ENCODE results near the gene IARS2. TPM values are rescaled to one million over a fixed set of nuclear protein-coding genes. Genes with fewer than 3 reads are reported as not detected.

IARS2 gene
- total and polyA plus RNA-seq, 2 donors (not counting 1 experiment from before 2014, with no cell fraction given) = 8.8 to 35.6 TPM

DNA sequence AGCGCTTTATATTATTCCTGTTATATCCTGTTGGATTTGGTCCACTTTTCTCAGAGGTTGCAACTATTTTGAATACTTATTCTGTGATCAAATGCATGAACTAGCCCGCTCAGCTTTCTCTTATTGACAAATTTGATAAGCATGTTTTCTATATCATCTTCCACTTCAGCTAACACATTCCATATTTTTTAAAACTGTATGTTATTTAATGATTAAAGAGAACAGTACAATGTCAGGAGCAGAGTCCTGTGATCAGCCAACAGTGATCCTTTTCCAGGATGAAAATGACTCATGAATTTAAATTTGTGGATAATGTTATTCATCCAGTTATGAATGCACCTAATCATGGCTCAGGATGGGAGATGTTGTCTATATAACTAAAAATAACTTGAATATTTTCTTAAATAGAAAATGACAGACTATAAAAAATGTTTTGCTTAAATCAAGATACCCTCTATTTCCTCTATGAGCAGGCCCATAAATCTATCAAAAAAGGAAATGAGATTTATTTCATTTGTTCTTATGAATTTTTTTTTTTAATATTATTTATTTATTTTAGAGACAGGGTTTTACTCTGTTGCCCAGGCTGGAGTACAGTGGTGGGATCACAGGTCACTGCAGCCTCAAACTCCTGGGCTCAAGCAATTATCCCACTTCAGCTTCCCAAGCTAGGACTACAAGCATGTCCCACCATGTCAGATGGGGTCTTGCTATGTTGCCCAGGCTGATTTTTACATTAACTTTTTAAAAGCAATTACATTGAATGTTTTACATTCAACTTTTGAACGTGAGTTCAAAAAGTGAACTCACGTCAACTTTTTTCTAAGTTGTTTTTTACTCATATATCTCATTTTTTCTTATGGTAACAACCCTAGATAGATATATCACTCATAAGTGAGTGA is 16.8 kb upstream of the IARS2 start:
- Mint-ChIP-seq H3K4me3 (no peak overlapping the region), H3K9me3 (ENCODE audit: insufficient read depth) (no peaks in the 10 kb centered on the region), H3K27me3 (no peaks in the 10 kb centered on the region), H3K27ac (no peak overlapping the region), H3K4me1 (no peaks in the 10 kb centered on the region)
- no peak overlapping the region for H2AFZ ChIP-seq (ENCODE audit: insufficient read depth, low read depth, low read length, poor library complexity, severe bottlenecking)
- WGBS (ENCODE audit: insufficient coverage) = no CpG with 5 or more reads among the region's 4 CpGs
- no peak overlapping the region for H3K4me2 ChIP-seq (replicated peaks; ENCODE audit: low read depth, low read length, poor library complexity, severe bottlenecking)
- TF ChIP-seq EZH2 (IDR thresholded peaks at IDR 0.05; ENCODE audit: borderline replicate concordance, insufficient read depth, low read depth, low read length, poor library complexity, severe bottlenecking) = no peak
- TF ChIP-seq, protein P1, sequence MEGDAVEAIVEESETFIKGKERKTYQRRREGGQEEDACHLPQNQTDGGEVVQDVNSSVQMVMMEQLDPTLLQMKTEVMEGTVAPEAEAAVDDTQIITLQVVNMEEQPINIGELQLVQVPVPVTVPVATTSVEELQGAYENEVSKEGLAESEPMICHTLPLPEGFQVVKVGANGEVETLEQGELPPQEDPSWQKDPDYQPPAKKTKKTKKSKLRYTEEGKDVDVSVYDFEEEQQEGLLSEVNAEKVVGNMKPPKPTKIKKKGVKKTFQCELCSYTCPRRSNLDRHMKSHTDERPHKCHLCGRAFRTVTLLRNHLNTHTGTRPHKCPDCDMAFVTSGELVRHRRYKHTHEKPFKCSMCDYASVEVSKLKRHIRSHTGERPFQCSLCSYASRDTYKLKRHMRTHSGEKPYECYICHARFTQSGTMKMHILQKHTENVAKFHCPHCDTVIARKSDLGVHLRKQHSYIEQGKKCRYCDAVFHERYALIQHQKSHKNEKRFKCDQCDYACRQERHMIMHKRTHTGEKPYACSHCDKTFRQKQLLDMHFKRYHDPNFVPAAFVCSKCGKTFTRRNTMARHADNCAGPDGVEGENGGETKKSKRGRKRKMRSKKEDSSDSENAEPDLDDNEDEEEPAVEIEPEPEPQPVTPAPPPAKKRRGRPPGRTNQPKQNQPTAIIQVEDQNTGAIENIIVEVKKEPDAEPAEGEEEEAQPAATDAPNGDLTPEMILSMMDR (IDR thresholded peaks at IDR 0.05) = no peak
- H3K4me3 ChIP-seq (ENCODE audit: control extremely low read depth in 1 of 5, extremely low read depth in 1 of 5, insufficient read depth in 1 of 5, low read depth in 2 of 5, low read length in 4 of 5) = no peak overlapping the region
- H3K27me3 ChIP-seq (replicated peaks in 1 of 4; ENCODE audit: control extremely low read depth in 1 of 4, control insufficient read depth in 3 of 4, insufficient read depth in 4 of 4, low read length in 3 of 4) = no peaks in the 10 kb centered on the region
- DNase-seq (no peak), ATAC-seq (ENCODE audit: low read depth) (no peak)
- ChIA-PET CTCF (no interaction called here), POLR2A (no interaction called here)
- H4K20me1 ChIP-seq (ENCODE audit: control insufficient read depth, insufficient read depth, low read length, poor library complexity, severe bottlenecking) = no peaks in the 10 kb centered on the region
- peaks cover 23% of the 10 kb centered on the region for H3K79me2 ChIP-seq (ENCODE audit: control insufficient read depth, insufficient read depth, low read length)
- H3K4me1 ChIP-seq (ENCODE audit: control insufficient read depth in 2 of 2, insufficient read depth in 2 of 2, low read length in 2 of 2) = no peaks in the 10 kb centered on the region
- H3K9me3 ChIP-seq (ENCODE audit: control extremely low read depth in 1 of 3, control insufficient read depth in 2 of 3, insufficient read depth in 1 of 3, low read length in 2 of 3) = no peaks in the 10 kb centered on the region
- no peak overlapping the region for H3K27ac ChIP-seq (ENCODE audit: low read length in 2 of 2)
- peaks cover 3 to 27% of the 10 kb centered on the region in 2 experiments for H3K36me3 ChIP-seq (replicated peaks in 1 of 2; ENCODE audit: control extremely low read depth in 1 of 2, control insufficient read depth in 1 of 2, extremely low read depth in 1 of 2, insufficient read depth in 2 of 2, low read length in 1 of 2)
- intact Hi-C loops (cut with micrococcal nuclease) = no loop called here
- H3K9ac ChIP-seq (ENCODE audit: low read length) = no peak overlapping the region

DNA sequence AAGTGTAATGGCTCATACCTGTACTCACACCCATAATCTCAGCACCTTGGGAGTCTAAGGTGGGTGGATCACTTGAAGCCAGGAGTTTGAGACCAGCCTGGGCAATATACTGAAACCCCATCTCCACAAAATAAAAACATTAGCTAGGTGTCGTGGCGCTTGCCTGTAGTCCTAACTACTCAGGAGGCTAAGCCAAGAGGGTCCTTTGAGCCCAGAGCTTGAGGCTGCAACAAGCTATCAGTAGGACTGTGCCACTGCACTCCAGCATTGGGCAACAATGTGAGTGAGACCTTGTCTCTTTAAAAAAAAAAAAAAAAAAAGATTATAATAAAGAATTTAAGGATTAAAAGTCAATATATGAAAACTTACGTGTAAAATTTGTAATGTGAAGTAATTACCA is 16.0 kb upstream of the IARS2 start:
- POLR2A ChIA-PET = no interaction called here
- H3K36me3 ChIP-seq (replicated peaks in 1 of 2; ENCODE audit: control extremely low read depth in 1 of 2, control insufficient read depth in 1 of 2, extremely low read depth in 1 of 2, insufficient read depth in 2 of 2, low read length in 1 of 2) = peaks cover 2 to 20% of the 10 kb centered on the region in 2 experiments

More for the DNA sequence above, 16.0 kb upstream of the IARS2 start:
- Mint-ChIP-seq H3K4me3 (no peak overlapping the region), H3K9me3 (ENCODE audit: insufficient read depth) (no peaks in the 10 kb centered on the region), H3K4me1 (no peaks in the 10 kb centered on the region), H3K27ac (no peak overlapping the region), H3K27me3 (no peaks in the 10 kb centered on the region)
- Histone ChIP-seq H4K20me1 (ENCODE audit: control insufficient read depth, insufficient read depth, low read length, poor library complexity, severe bottlenecking) (no peaks in the 10 kb centered on the region), H2AFZ (ENCODE audit: insufficient read depth, low read depth, low read length, poor library complexity, severe bottlenecking) (no peak overlapping the region), H3K27ac (ENCODE audit: low read length in 2 of 2) (no peak overlapping the region), H3K9me3 (ENCODE audit: control extremely low read depth in 1 of 3, control insufficient read depth in 2 of 3, insufficient read depth in 1 of 3, low read length in 2 of 3) (no peaks in the 10 kb centered on the region), H3K79me2 (ENCODE audit: control insufficient read depth, insufficient read depth, low read length) (peaks cover 30% of the 10 kb centered on the region), H3K9ac (ENCODE audit: low read length) (no peak overlapping the region), H3K27me3 (replicated peaks in 1 of 4; ENCODE audit: control extremely low read depth in 1 of 4, control insufficient read depth in 3 of 4, insufficient read depth in 4 of 4, low read length in 3 of 4) (no peaks in the 10 kb centered on the region), H3K4me1 (ENCODE audit: control insufficient read depth in 2 of 2, insufficient read depth in 2 of 2, low read length in 2 of 2) (no peaks in the 10 kb centered on the region), H3K4me3 (ENCODE audit: control extremely low read depth in 1 of 5, extremely low read depth in 1 of 5, insufficient read depth in 1 of 5, low read depth in 2 of 5, low read length in 4 of 5) (no peak overlapping the region), H3K4me2 (replicated peaks; ENCODE audit: low read depth, low read length, poor library complexity, severe bottlenecking) (no peak overlapping the region)
- TF ChIP-seq, protein P1 (IDR thresholded peaks at IDR 0.05) = no peak
- TF ChIP-seq EZH2 (IDR thresholded peaks at IDR 0.05; ENCODE audit: borderline replicate concordance, insufficient read depth, low read depth, low read length, poor library complexity, severe bottlenecking) = no peak
- WGBS (ENCODE audit: insufficient coverage) = 100% methylated on average over 2 of the region's 3 CpGs
- CTCF ChIA-PET = no interaction called here
- intact Hi-C loops (cut with micrococcal nuclease) = no loop called here
- DNase-seq (no peak), ATAC-seq (ENCODE audit: low read depth) (no peak)
